ENCODE results near the gene GSTM2. TPM values are rescaled to one million over a fixed set of nuclear protein-coding genes. Genes with fewer than 3 reads are reported as not detected.
A peak's percentile ranks its signal among the peaks of the same experiment; 100 is the strongest.
"Not testable (repeated sequence)": the region's sequence is repeated elsewhere in the genome, so short reads cannot be mapped to it uniquely, and the experiment has no call there.

GSTM2 gene
- total RNA-seq, 2 experiments from 2014 or later, result 106 to 107 TPM

DNA sequence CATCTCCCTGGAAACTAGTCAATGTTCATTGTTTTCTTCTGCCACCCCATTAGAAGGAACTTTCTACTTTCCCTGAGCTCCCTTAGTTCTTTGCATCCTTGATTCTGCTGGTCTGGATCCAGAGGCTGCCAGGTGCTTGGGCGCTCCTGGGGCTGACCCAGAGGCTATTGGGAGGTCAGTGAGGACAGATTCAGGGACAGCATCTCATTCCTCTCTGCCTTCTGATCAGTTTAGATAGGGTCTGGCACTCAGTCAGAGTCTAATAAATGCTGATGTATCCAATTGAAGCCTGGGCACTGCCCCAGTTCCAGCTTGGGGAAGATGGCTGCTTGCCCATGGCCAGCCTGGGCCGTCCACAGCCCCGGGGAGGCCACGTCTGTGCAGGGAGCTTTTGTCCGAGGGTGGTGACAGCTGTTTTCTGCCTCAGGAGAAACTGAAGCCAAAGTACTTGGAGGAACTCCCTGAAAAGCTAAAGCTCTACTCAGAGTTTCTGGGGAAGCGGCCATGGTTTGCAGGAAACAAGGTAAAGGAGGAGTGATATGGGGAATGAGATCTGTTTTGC is 22.1 kb downstream of the GSTM2 start:
- peaks cover 23% of the 10 kb centered on the region for H3K4me1 Mint-ChIP-seq (ENCODE audit: low read depth)
- Histone ChIP-seq H3K4me3 (ENCODE audit: low read length) (no peak overlapping the region), H3K4me1 (ENCODE audit: insufficient read depth, low read length) (no peaks in the 10 kb centered on the region), H3K9me3 (ENCODE audit: control insufficient read depth in 1 of 2, insufficient read depth in 1 of 2, low read length in 2 of 2) (no peaks in the 10 kb centered on the region), H3K27ac (ENCODE audit: low read depth in 1 of 2, low read length in 2 of 2) (no peak overlapping the region), H3K36me3 (ENCODE audit: insufficient read depth, low read length) (no peaks in the 10 kb centered on the region), H3K27me3 (ENCODE audit: control insufficient read depth in 1 of 2, insufficient read depth in 2 of 2, low read length in 2 of 2) (no peaks in the 10 kb centered on the region)
- intact Hi-C loops (cut with DNase I, micrococcal nuclease), result loop anchor here (2.0 to 5.0 kb wide), 5 partner anchors 47 to 292 kb away; partner anchors contain the start of gene AHCYL1 (in 1 of the 2)
- TF ChIP-seq, protein P1, sequence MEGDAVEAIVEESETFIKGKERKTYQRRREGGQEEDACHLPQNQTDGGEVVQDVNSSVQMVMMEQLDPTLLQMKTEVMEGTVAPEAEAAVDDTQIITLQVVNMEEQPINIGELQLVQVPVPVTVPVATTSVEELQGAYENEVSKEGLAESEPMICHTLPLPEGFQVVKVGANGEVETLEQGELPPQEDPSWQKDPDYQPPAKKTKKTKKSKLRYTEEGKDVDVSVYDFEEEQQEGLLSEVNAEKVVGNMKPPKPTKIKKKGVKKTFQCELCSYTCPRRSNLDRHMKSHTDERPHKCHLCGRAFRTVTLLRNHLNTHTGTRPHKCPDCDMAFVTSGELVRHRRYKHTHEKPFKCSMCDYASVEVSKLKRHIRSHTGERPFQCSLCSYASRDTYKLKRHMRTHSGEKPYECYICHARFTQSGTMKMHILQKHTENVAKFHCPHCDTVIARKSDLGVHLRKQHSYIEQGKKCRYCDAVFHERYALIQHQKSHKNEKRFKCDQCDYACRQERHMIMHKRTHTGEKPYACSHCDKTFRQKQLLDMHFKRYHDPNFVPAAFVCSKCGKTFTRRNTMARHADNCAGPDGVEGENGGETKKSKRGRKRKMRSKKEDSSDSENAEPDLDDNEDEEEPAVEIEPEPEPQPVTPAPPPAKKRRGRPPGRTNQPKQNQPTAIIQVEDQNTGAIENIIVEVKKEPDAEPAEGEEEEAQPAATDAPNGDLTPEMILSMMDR (IDR thresholded peaks at IDR 0.05), result no peak
- ChIA-PET POLR2A (no interaction called here), CTCF (no interaction called here)
- peak overlapping the region; percentile 95 for H3K4me3 Mint-ChIP-seq
- peak overlapping the region; percentile 51 for H3K27ac Mint-ChIP-seq
- DNase-seq (no peak), ATAC-seq (ENCODE audit: poor library complexity) (no peak)
- H3K36me3 Mint-ChIP-seq (ENCODE audit: low read depth), result peaks cover 34% of the 10 kb centered on the region
- H3K9me3 Mint-ChIP-seq, result no peaks in the 10 kb centered on the region
- H3K27me3 Mint-ChIP-seq, result no peaks in the 10 kb centered on the region

DNA sequence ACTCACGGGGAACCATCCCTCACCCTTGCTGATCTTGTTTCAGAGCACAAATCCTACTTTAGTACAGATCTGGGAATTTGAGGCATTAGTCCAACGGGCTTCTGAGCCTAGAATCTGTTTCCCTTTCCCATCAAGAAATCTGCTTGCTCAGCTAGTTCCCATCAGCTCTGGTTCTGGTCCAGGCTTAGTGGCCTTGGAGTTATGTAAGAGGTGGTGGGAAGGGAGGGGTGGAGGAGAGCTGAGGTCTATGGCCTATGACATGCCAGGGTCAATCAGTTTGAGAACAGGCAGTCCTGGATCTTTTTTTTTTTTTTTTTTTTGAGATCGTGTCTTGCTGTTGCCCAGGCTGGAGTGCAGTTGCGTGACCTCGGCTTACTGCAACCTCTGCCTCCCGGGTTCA is 23.9 kb downstream of the GSTM2 start:
- no peak overlapping the region for H3K4me3 ChIP-seq (ENCODE audit: low read length)
- H3K4me1 Mint-ChIP-seq (ENCODE audit: low read depth), result peaks cover 23% of the 10 kb centered on the region
- H3K27ac Mint-ChIP-seq, result no peak overlapping the region
- no peak overlapping the region for H3K27ac ChIP-seq (ENCODE audit: low read depth in 1 of 2, low read length in 2 of 2)
- no peak for ATAC-seq (ENCODE audit: poor library complexity)
- H3K9me3 ChIP-seq (ENCODE audit: control insufficient read depth in 1 of 2, insufficient read depth in 1 of 2, low read length in 2 of 2), result no peaks in the 10 kb centered on the region
- H3K4me1 ChIP-seq (ENCODE audit: insufficient read depth, low read length), result no peaks in the 10 kb centered on the region
- H3K36me3 ChIP-seq (ENCODE audit: insufficient read depth, low read length), result no peaks in the 10 kb centered on the region
- no peak for DNase-seq
- no peaks in the 10 kb centered on the region for H3K27me3 ChIP-seq (ENCODE audit: control insufficient read depth in 1 of 2, insufficient read depth in 2 of 2, low read length in 2 of 2)
- intact Hi-C loops (cut with DNase I, micrococcal nuclease), result loop anchor here in 1 of 2 experiments (5.0 kb wide), 1 partner anchor 81 kb away; no protein-coding TSS in a partner anchor
- no peaks in the 10 kb centered on the region for H3K9me3 Mint-ChIP-seq
- H3K27me3 Mint-ChIP-seq, result no peaks in the 10 kb centered on the region
- no peak overlapping the region for H3K4me3 Mint-ChIP-seq
- POLR2A ChIA-PET, result no interaction called here
- H3K36me3 Mint-ChIP-seq (ENCODE audit: low read depth), result peaks cover 50% of the 10 kb centered on the region
- CTCF ChIA-PET, result no interaction called here
- TF ChIP-seq, protein P1 (IDR thresholded peaks at IDR 0.05), result no peak

DNA sequence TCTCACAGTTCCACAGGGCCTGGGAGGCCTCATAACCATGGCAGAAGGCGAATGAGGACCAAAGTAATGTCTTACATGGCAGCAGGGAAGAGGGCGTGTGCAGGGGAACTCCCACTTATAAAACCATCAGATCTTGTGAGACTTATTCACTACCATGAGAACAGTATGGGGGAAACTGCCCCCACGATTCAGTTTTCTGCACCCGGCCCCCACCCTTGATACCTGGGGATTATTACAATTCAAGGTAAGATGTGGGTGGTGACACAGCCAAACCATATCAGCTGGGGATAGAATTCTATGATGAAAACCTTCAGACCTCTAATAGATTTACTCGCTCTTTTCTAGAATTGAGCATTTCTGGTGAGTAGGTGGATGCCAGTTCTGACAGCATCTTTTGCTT is 26.5 kb downstream of the GSTM2 start:
- H3K4me1 ChIP-seq (ENCODE audit: insufficient read depth, low read length); POLR2A ChIA-PET; H3K4me3 Mint-ChIP-seq; H3K27ac ChIP-seq (ENCODE audit: low read depth in 1 of 2, low read length in 2 of 2); H3K36me3 ChIP-seq (ENCODE audit: insufficient read depth, low read length); H3K27me3 ChIP-seq (ENCODE audit: control insufficient read depth in 1 of 2, insufficient read depth in 2 of 2, low read length in 2 of 2); H3K4me1 Mint-ChIP-seq (ENCODE audit: low read depth); DNase-seq; H3K9me3 Mint-ChIP-seq; H3K27me3 Mint-ChIP-seq; CTCF ChIA-PET; H3K27ac Mint-ChIP-seq; ATAC-seq (ENCODE audit: poor library complexity); H3K9me3 ChIP-seq (ENCODE audit: control insufficient read depth in 1 of 2, insufficient read depth in 1 of 2, low read length in 2 of 2); H3K4me3 ChIP-seq (ENCODE audit: low read length): not testable (repeated sequence)
- intact Hi-C loops (cut with DNase I, micrococcal nuclease), result loop anchor here in 1 of 2 experiments (5.0 kb wide), 1 partner anchor 78 kb away; no protein-coding TSS in a partner anchor
- H3K36me3 Mint-ChIP-seq (ENCODE audit: low read depth), result peaks cover 57% of the 10 kb centered on the region

DNA sequence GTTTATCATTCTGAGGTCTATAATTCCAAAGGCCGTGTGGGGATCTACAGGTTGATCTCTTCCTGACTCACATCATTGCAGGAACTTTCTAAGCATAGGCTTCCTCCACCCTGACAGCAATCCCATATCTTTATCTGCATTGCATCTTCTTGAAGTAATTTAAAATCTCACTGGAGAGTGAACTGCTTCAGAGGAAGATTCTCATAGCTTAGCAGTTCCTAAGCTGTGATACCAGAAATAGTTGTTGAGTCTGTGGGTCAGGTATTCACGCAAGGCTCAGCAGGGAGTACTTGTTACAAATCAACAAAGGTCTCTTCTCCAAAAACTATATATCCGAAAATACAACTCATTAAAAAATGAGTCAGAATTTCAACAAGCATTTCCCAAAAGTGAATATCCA is 27.3 kb downstream of the GSTM2 start:
- POLR2A ChIA-PET; H3K4me1 Mint-ChIP-seq (ENCODE audit: low read depth); CTCF ChIA-PET; H3K4me1 ChIP-seq (ENCODE audit: insufficient read depth, low read length); intact Hi-C loops (cut with DNase I, micrococcal nuclease); H3K36me3 ChIP-seq (ENCODE audit: insufficient read depth, low read length); H3K4me3 ChIP-seq (ENCODE audit: low read length); H3K27ac ChIP-seq (ENCODE audit: low read depth in 1 of 2, low read length in 2 of 2); H3K27me3 Mint-ChIP-seq; H3K27me3 ChIP-seq (ENCODE audit: control insufficient read depth in 1 of 2, insufficient read depth in 2 of 2, low read length in 2 of 2); H3K9me3 Mint-ChIP-seq; ATAC-seq (ENCODE audit: poor library complexity); H3K9me3 ChIP-seq (ENCODE audit: control insufficient read depth in 1 of 2, insufficient read depth in 1 of 2, low read length in 2 of 2); H3K4me3 Mint-ChIP-seq; H3K27ac Mint-ChIP-seq; DNase-seq: not testable (repeated sequence)
- peaks cover 50% of the 10 kb centered on the region for H3K36me3 Mint-ChIP-seq (ENCODE audit: low read depth)

All from CD4-positive, alpha-beta T cell (primary cell).